ENCODE results near the gene ZFAND3.

Gene ZFAND3

GRCh38 chr6:37809197-37809543 is 10.4 kb upstream of the ZFAND3 start:
- no peak for TF ChIP-seq ZNF384 (IDR thresholded peaks at IDR 0.05)
- TF ChIP-seq ELF4 (IDR thresholded peaks at IDR 0.05) = no peak
- no peak for TF ChIP-seq TARDBP (IDR thresholded peaks at IDR 0.05)
- no peak for TF ChIP-seq LEF1 (IDR thresholded peaks at IDR 0.05; ENCODE audit: borderline replicate concordance)
- TF ChIP-seq SUZ12 (IDR thresholded peaks at IDR 0.05) = no peak
- TF ChIP-seq BHLHE40 (IDR thresholded peaks at IDR 0.05; ENCODE audit: borderline replicate concordance) = no peak
- no peak for TF ChIP-seq FOXM1 (IDR thresholded peaks at IDR 0.05; ENCODE audit: borderline replicate concordance)
- TF ChIP-seq SP1 (IDR thresholded peaks at IDR 0.05) = no peak
- no peak for TF ChIP-seq NFRKB (IDR thresholded peaks at IDR 0.05)
- no peak for TF ChIP-seq FOXK2 (IDR thresholded peaks at IDR 0.05)
- no peak for TF ChIP-seq ARNT (IDR thresholded peaks at IDR 0.05)
- TF ChIP-seq CTBP1 (IDR thresholded peaks at IDR 0.05; ENCODE audit: borderline replicate concordance) = no peak
- no peak for TF ChIP-seq PKNOX1 (IDR thresholded peaks at IDR 0.05)
- TF ChIP-seq L3MBTL2 (conservative IDR thresholded peaks at IDR 0.05) = no peak
- CTCF ChIA-PET = interaction anchor here (1.3 kb wide), 1 partner anchor 11 kb away, joined by 5 read pairs; no protein-coding TSS in a partner anchor
- POLR2A ChIA-PET = interaction anchor here (1.4 kb wide), 1 partner anchor 9 kb away, joined by 6 read pairs; no protein-coding TSS in a partner anchor
- DNase-seq (ENCODE audit: extremely low spot score) = no peak

GRCh38 chr6:37812841-37813240 is 6.7 kb upstream of the ZFAND3 start:
- ChIA-PET CTCF (no interaction called here), POLR2A (no interaction called here)
- TF ChIP-seq SP1 (IDR thresholded peaks at IDR 0.05) (no peak), NFRKB (IDR thresholded peaks at IDR 0.05) (no peak), TARDBP (IDR thresholded peaks at IDR 0.05) (no peak), ZNF384 (IDR thresholded peaks at IDR 0.05) (no peak), CTBP1 (IDR thresholded peaks at IDR 0.05; ENCODE audit: borderline replicate concordance) (no peak), FOXM1 (IDR thresholded peaks at IDR 0.05; ENCODE audit: borderline replicate concordance) (no peak)
- no peak for DNase-seq (ENCODE audit: extremely low spot score)

GRCh38 chr6:37814374-37814773 is 5.2 kb upstream of the ZFAND3 start:
- CTCF ChIA-PET = no interaction called here
- POLR2A ChIA-PET = no interaction called here
- no peak for DNase-seq (ENCODE audit: extremely low spot score)
- TF ChIP-seq BHLHE40 (IDR thresholded peaks at IDR 0.05; ENCODE audit: borderline replicate concordance) (no peak), SUZ12 (IDR thresholded peaks at IDR 0.05) (no peak)

- DNase-seq (ENCODE audit: extremely low spot score) = no peak
- TF ChIP-seq BHLHE40 (IDR thresholded peaks at IDR 0.05; ENCODE audit: borderline replicate concordance) (no peak), HDGF (IDR thresholded peaks at IDR 0.05; ENCODE audit: borderline replicate concordance) (no peak), SUZ12 (IDR thresholded peaks at IDR 0.05) (no peak), TARDBP (IDR thresholded peaks at IDR 0.05) (no peak)
- ChIA-PET POLR2A (interaction anchor here (0.8 to 4.1 kb wide), 2 partner anchors 10 to 14 kb away, joined by 3 to 19 read pairs; no protein-coding TSS in a partner anchor), CTCF (no interaction called here)
Observed at GRCh38 chr6:37816599-37817375, 2.7 kb upstream of the ZFAND3 start.

- POLR2A ChIA-PET = interaction anchor here (0.7 to 4.1 kb wide), 20 partner anchors 9 to 321 kb away, joined by 3 to 19 read pairs (median 4); no protein-coding TSS in a partner anchor
- CTCF ChIA-PET = interaction anchor here (0.9 to 1.0 kb wide), 2 partner anchors 28 to 114 kb away, joined by 4 to 5 read pairs; no protein-coding TSS in a partner anchor
- DNase-seq (ENCODE audit: extremely low spot score) = peak; percentile 95
- TF ChIP-seq BHLHE40 (IDR thresholded peaks at IDR 0.05; ENCODE audit: borderline replicate concordance) (no peak), L3MBTL2 (conservative IDR thresholded peaks at IDR 0.05) (0 out of 2 replicates have a peak, but pooled peaks have one; percentile 11), ELF4 (IDR thresholded peaks at IDR 0.05) (peak; percentile 97), HDGF (IDR thresholded peaks at IDR 0.05; ENCODE audit: borderline replicate concordance) (no peak)
Observed at GRCh38 chr6:37818536-37819176, 871 bp upstream of the ZFAND3 start.

- CTCF ChIA-PET = interaction anchor here (0.6 to 1.6 kb wide), 3 partner anchors 11 to 115 kb away, joined by 3 to 5 read pairs (median 3); no protein-coding TSS in a partner anchor
- TF ChIP-seq NFRKB (IDR thresholded peaks at IDR 0.05) = no peak
- TF ChIP-seq ELF4 (IDR thresholded peaks at IDR 0.05) = no peak
- TF ChIP-seq FOXA1 (IDR thresholded peaks at IDR 0.05) = no peak
- TF ChIP-seq LEF1 (IDR thresholded peaks at IDR 0.05; ENCODE audit: borderline replicate concordance) = no peak
- no peak for TF ChIP-seq PKNOX1 (IDR thresholded peaks at IDR 0.05)
- TF ChIP-seq L3MBTL2 (conservative IDR thresholded peaks at IDR 0.05) = no peak
- TF ChIP-seq FOXM1 (IDR thresholded peaks at IDR 0.05; ENCODE audit: borderline replicate concordance) = no peak
- no peak for TF ChIP-seq ZNF384 (IDR thresholded peaks at IDR 0.05)
- no peak for TF ChIP-seq ARNT (IDR thresholded peaks at IDR 0.05)
- no peak for TF ChIP-seq SP1 (IDR thresholded peaks at IDR 0.05)
- no peak for TF ChIP-seq BHLHE40 (IDR thresholded peaks at IDR 0.05; ENCODE audit: borderline replicate concordance)
- TF ChIP-seq HDGF (IDR thresholded peaks at IDR 0.05; ENCODE audit: borderline replicate concordance) = no peak
- POLR2A ChIA-PET = interaction anchor here (0.9 to 4.1 kb wide), 12 partner anchors 9 to 102 kb away, joined by 3 to 19 read pairs (median 4); no protein-coding TSS in a partner anchor
- peak; percentile 23 for DNase-seq (ENCODE audit: extremely low spot score)
Observed at GRCh38 chr6:37819802-37820717, 533 bp downstream of the ZFAND3 start.
